Mucosa of descending colon (tissue), 3 donors: Measurements from ENCODE around the gene BRI3BP. TPM values are rescaled to one million over a fixed set of nuclear protein-coding genes. Genes with fewer than 3 reads are reported as not detected.
"Not testable (repeated sequence)": the region's sequence is repeated elsewhere in the genome, so short reads cannot be mapped to it uniquely, and the experiment has no call there.

Source experiments
- ATAC-seq: fragments of 200-7000 bp; cut with Tn5 transposase; one replicate; pipeline ENCODE4 v1.9.1; 2020; ENCODE audit warnings: mild to moderate bottlenecking, moderate library complexity
- DNase-seq, 3 donors: peaks; one replicate each; pipeline ENCODE4 v3.0.0-alpha.2; 2020
- H3K36me3 ChIP-seq: fragments of 200-600 bp; one replicate; pipeline ENCODE4 v1.8.0; 2021; ENCODE audit warnings: low read depth, mild to moderate bottlenecking
- H3K4me1 ChIP-seq: fragments of 200-600 bp; one replicate; pipeline ENCODE4 v1.8.0; 2021; ENCODE audit warnings: low read depth, mild to moderate bottlenecking
- H3K4me3 ChIP-seq: fragments of 200-600 bp; one replicate; pipeline ENCODE4 v1.8.0; 2021; ENCODE audit warnings: mild to moderate bottlenecking
- H3K9me3 ChIP-seq: fragments of 200-600 bp; one replicate; pipeline ENCODE4 v1.8.0; 2021; ENCODE audit warnings: mild to moderate bottlenecking
- intact Hi-C, 2 donors: fragments of 100-400 bp; cut with DNase I in 1 of 2; cut with micrococcal nuclease in 1 of 2; formaldehyde crosslinking; loops; one replicate each; pipeline versions ENCODE4 v1.11.0 to v1.11.1; 2022; cut with DNase I, micrococcal nuclease
- total RNA-seq, 3 donors: library from RNA; stranded (reverse); fragmentation: NEBNext Ultra II Directional in 2 of 3; extraction: Animal tissue kit (Norgen Biotek cat#: 25700) in 2 of 3; gene quantifications; one replicate each; pipeline versions ENCODE4 v1.2.1 to v1.2.4, GENCODE V29; 2021 to 2023
- TF ChIP-seq, protein P1 (sequence below): fragments of 200-600 bp; IDR thresholded peaks from one replicate; pipeline ENCODE4 v1.8.0; 2022; ENCODE audit warnings: antibody characterized with exemption, mild to moderate bottlenecking
- donor health status: DM: no; HTN: no; CAD: no; lungs with moderate emphysema.
- donor health status: DM: no; HTN: no; CAD: no.
- donor health status: DM: no; HTN: yes; CAD: no.

Gene BRI3BP
- total RNA-seq, 3 donors from 2014 or later, result 21.3 to 45.1 (median 44.4) TPM

DNA sequence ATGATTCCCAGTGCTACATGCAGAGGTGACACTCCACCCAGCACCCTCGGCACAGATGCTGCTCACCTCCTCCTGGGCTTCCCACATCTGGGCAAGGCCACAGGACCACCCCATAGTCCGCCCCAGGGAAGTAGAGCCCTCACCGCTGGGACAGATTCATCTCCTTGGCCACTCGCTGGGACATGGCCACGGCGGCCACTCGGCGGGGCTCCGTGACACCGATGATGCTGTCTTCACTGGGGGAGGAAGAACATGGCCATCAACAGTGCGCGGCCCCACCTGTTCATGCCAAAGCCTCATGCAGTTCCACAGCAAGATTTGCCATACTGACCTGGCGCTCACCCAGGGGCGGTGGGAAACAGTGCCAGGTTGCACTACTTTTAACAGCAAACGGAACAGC is 18.2 kb upstream of the BRI3BP start:
- Histone ChIP-seq H3K9me3 (no peaks in the 10 kb centered on the region), H3K4me3 (no peak overlapping the region), H3K4me1 (no peaks in the 10 kb centered on the region), H3K36me3 (peaks cover 16% of the 10 kb centered on the region)
- DNase-seq (no peak), ATAC-seq (no peak)
- intact Hi-C loops, result no loop called here
- TF ChIP-seq, protein P1, sequence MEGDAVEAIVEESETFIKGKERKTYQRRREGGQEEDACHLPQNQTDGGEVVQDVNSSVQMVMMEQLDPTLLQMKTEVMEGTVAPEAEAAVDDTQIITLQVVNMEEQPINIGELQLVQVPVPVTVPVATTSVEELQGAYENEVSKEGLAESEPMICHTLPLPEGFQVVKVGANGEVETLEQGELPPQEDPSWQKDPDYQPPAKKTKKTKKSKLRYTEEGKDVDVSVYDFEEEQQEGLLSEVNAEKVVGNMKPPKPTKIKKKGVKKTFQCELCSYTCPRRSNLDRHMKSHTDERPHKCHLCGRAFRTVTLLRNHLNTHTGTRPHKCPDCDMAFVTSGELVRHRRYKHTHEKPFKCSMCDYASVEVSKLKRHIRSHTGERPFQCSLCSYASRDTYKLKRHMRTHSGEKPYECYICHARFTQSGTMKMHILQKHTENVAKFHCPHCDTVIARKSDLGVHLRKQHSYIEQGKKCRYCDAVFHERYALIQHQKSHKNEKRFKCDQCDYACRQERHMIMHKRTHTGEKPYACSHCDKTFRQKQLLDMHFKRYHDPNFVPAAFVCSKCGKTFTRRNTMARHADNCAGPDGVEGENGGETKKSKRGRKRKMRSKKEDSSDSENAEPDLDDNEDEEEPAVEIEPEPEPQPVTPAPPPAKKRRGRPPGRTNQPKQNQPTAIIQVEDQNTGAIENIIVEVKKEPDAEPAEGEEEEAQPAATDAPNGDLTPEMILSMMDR, result no peak

DNA sequence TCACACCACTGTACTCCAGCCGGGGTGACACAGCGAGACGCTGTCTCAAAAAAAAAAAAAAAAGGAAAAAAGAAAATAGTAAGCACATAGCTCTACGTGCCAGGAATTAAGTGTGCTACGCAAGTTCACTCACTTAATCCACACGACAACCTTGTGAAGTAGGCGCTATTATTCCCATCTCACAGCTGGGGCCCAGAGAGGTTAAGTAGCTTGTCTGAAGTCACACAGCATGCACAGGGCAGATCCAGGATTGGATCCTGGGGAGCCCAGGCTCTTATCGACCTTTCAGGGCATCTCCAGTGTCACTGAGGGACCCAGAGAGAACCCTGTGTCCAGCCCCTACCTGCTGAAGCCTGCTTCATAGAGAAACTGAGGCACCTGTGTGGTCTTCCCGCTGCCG is 16.4 kb upstream of the BRI3BP start:
- no peak for DNase-seq
- Histone ChIP-seq H3K9me3 (no peaks in the 10 kb centered on the region), H3K4me1 (no peaks in the 10 kb centered on the region), H3K36me3 (peaks cover 16% of the 10 kb centered on the region), H3K4me3 (no peak overlapping the region)
- ATAC-seq, result no peak
- intact Hi-C loops, result no loop called here
- TF ChIP-seq, protein P1, result no peak

DNA sequence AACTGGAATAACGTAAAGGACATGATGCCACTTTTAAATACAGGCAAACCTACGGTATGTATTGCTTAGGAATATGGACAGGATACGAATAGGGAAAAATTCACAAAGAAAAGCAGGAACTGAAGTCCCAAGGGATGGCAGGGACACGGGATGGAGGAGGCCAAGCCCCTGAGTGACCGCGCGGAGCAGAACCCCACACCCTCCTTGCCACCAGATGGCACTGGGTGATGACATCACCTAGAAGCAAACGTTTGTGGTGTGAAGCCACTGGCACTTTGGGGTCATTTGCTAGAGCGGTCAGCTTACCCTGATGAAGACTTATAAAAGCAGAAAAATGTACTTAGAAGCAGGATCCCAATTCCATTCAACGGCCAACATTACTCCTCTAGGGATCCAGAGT is 13.9 kb upstream of the BRI3BP start:
- DNase-seq (no peak), ATAC-seq (no peak)
- TF ChIP-seq, protein P1, result no peak
- Histone ChIP-seq H3K9me3 (no peaks in the 10 kb centered on the region), H3K36me3 (peaks cover 16% of the 10 kb centered on the region), H3K4me3 (no peak overlapping the region), H3K4me1 (no peaks in the 10 kb centered on the region)
- intact Hi-C loops, result no loop called here

DNA sequence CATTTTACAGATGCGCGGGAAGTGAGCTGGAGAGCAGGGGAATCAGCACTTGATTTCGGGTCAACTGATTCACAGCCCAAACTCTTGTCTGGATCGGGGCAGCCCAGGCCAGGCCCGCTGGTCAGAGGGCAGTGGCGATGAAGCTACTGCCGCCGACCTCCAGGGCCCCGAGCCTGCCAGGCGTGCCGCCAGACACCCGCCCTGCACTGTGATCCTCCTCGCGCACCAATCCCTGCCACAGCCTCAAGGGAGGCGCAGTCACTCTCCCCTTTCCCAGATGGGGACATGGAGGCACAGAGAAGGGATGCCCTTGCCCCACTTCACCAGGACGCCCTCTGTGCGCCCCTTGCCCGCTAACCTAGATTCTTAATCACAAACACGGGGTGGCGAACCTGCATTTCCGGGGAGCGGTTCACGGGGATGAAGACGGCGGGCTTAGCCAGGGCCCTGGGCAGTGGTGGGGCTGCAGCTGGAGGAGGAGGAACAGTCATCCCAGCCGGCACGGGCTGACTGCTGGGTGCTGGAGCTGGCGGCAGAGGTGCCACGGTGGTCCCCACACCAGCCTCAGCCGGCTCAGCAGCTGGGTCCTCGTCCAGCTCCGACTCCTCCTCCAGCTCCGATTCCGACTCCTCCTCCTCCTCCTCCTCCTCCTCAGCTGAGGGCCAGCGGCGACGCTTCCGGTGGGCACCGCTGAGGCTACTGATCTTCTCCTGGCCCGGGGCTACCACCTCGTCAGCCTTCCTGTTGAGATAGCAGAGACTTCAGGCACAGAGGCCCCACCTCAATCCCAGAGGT is 13.2 kb upstream of the BRI3BP start:
- H3K4me3 ChIP-seq, result no peak overlapping the region
- intact Hi-C loops, result no loop called here
- TF ChIP-seq, protein P1, result no peak
- H3K9me3 ChIP-seq, result no peaks in the 10 kb centered on the region
- H3K36me3 ChIP-seq, result peaks cover 16% of the 10 kb centered on the region
- H3K4me1 ChIP-seq, result no peaks in the 10 kb centered on the region
- ATAC-seq (no peak), DNase-seq (no peak)

DNA sequence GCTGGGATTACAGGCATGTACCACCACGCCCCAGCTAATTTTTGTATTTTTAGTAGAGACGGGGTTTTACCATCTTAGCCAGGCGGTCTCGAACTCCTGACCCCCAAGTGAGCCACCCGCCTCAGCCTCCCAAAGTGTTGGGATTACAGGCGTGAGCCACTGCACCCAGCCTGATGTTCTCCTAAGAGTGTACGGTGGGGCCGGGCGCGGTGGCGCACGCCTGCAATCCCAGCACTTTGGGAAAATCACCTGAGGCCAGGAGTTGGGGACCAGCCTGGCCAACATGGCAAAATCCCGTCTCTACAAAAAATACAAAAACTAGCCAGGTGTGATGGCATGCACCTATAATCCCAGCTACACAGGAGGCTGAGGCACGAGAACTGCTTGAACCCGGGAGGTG is 6.6 kb upstream of the BRI3BP start:
- H3K4me1 ChIP-seq, intact Hi-C loops, H3K9me3 ChIP-seq, ATAC-seq, DNase-seq, H3K4me3 ChIP-seq, H3K36me3 ChIP-seq: not testable (repeated sequence)

DNA sequence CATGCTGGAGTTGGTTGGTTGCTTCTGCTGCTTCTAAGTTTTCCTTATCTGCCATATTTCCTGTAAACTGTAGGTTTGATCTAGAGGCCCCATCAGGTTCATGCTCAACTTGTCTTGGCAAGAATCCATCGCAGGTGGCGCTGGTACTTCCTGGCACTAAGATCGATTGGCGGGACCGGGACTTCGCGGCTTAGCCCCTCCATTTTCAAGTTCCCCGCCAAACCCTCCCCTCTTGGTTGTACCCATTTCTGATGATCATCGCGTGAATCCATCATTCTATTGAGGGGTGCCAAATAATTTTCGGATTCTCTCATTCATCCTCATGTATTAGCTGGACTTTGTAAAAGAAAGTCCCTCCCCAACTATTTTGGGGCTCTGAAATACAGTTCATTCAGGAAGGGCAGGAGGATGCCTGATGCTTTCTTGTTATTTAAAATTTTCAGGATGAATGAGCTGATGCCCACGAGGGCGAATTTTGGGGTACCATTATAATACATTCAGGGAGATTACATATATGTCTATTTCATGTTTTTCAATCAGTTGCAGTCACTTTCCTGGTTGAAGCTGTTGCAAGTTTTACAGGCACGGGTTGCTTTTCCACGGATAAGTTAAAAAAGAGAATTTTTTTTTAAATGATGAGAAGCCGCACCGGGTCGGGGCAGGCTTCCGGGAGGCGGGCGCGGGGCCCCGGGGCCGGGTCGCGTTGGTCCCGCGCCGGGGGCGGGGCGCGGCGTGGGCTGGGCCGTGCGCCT is 395 bp upstream of the BRI3BP start:
- Histone ChIP-seq H3K9me3 (no peaks in the 10 kb centered on the region), H3K36me3 (no peaks in the 10 kb centered on the region), H3K4me3 (no peak overlapping the region), H3K4me1 (peaks cover 9% of the 10 kb centered on the region)
- ATAC-seq (peak; percentile 77), DNase-seq (peak; percentile 88 to 89 (median 88))
- TF ChIP-seq, protein P1, result peak; percentile 21
- intact Hi-C loops, result no loop called here
